ENCODE results near the gene MPG. TPM values are rescaled to one million over a fixed set of nuclear protein-coding genes. Genes with fewer than 3 reads are reported as not detected.

MPG gene
- total RNA-seq, 4 donors from 2014 or later, result 75.0 to 124 (median 83.0) TPM

GRCh38 chr16:104928-105327 lies 26.9 kb downstream of the MPG start:
- Histone ChIP-seq H3K4me1 (peaks cover 39 to 41% of the 10 kb centered on the region in 2 donors), H3K36me3 (peaks cover 0 to 18% of the 10 kb centered on the region in 2 donors), H3K9me3 (no peaks in the 10 kb centered on the region), H3K27ac (peak overlapping the region; percentile 45 to 88 (median 79)), H3K27me3 (no peaks in the 10 kb centered on the region), H3K4me3 (no peak overlapping the region)
- ATAC-seq (no peak), DNase-seq (no peak)
- no peak for TF ChIP-seq CTCF (IDR thresholded peaks at IDR 0.05 in 4 of 5, conservative IDR thresholded peaks at IDR 0.05 in 1 of 5)
- TF ChIP-seq POLR2A (IDR thresholded peaks at IDR 0.05), result no peak
- in situ Hi-C loops (cut with MboI; ENCODE audit: low sequenced_read_pairs in 4 of 4), result loop anchor here in 2 of 4 donors (5.0 kb wide), 1 partner anchor 77 kb away; the partner anchor contains the start of gene HBQ1 (in 2 of the 2)
- intact Hi-C loops (cut with DNase I; ENCODE audit: low total_unique reads), result loop anchor here (5.0 kb wide), 1 partner anchor 247 kb away; the partner anchor contains the start of gene AXIN1

- ATAC-seq (no peak), DNase-seq (no peak)
- in situ Hi-C loops (cut with MboI; ENCODE audit: low sequenced_read_pairs in 4 of 4), result loop anchor here in 2 of 4 donors (5.0 kb wide), 1 partner anchor 77 kb away; the partner anchor contains the start of gene HBQ1 (in 2 of the 2)
- no peak overlapping the region for H3K27ac ChIP-seq
- no peak overlapping the region for H3K4me3 ChIP-seq
- H3K27me3 ChIP-seq, result no peaks in the 10 kb centered on the region
- peaks cover 39 to 41% of the 10 kb centered on the region in 2 donors for H3K4me1 ChIP-seq
- TF ChIP-seq CTCF (IDR thresholded peaks at IDR 0.05 in 4 of 5, conservative IDR thresholded peaks at IDR 0.05 in 1 of 5) (no peak), POLR2A (IDR thresholded peaks at IDR 0.05) (no peak)
- intact Hi-C loops (cut with DNase I; ENCODE audit: low total_unique reads), result loop anchor here (5.0 kb wide), 1 partner anchor 247 kb away; the partner anchor contains the start of gene AXIN1
- H3K36me3 ChIP-seq, result peaks cover 0 to 24% of the 10 kb centered on the region in 2 donors
- H3K9me3 ChIP-seq, result no peaks in the 10 kb centered on the region
Measured at GRCh38 chr16:105521-105920, 27.5 kb downstream of the MPG start.

GRCh38 chr16:106623-107324 lies 28.7 kb downstream of the MPG start:
- Histone ChIP-seq H3K4me1 (peaks cover 30 to 32% of the 10 kb centered on the region in 2 donors), H3K27ac (no peak overlapping the region), H3K9me3 (no peaks in the 10 kb centered on the region), H3K27me3 (no peaks in the 10 kb centered on the region), H3K36me3 (peaks cover 0 to 31% of the 10 kb centered on the region in 2 donors), H3K4me3 (no peak overlapping the region)
- in situ Hi-C loops (cut with MboI; ENCODE audit: low sequenced_read_pairs in 4 of 4), result loop anchor here in 2 of 4 donors (5.0 kb wide), 1 partner anchor 76 kb away; the partner anchor contains the start of gene HBQ1 (in 2 of the 2)
- DNase-seq (peak; percentile 49), ATAC-seq (peak in 1 of 2 donors; percentile 11)
- intact Hi-C loops (cut with DNase I; ENCODE audit: low total_unique reads), result loop anchor here (2.0 to 5.0 kb wide), 2 partner anchors 74 to 246 kb away; partner anchors contain the start of genes AXIN1 and HBQ1
- TF ChIP-seq POLR2A (IDR thresholded peaks at IDR 0.05) (no peak), CTCF (IDR thresholded peaks at IDR 0.05 in 4 of 5, conservative IDR thresholded peaks at IDR 0.05 in 1 of 5) (peak; percentile 70 to 88 (median 81))

- in situ Hi-C loops (cut with MboI; ENCODE audit: low sequenced_read_pairs in 4 of 4) (no loop called here), intact Hi-C loops (cut with DNase I; ENCODE audit: low total_unique reads) (no loop called here)
- Histone ChIP-seq H3K4me3 (no peak overlapping the region), H3K9me3 (no peaks in the 10 kb centered on the region), H3K4me1 (peaks cover 0 to 3% of the 10 kb centered on the region in 2 donors), H3K27ac (no peak overlapping the region), H3K36me3 (peaks cover 0 to 55% of the 10 kb centered on the region in 2 donors), H3K27me3 (no peaks in the 10 kb centered on the region)
- TF ChIP-seq CTCF (IDR thresholded peaks at IDR 0.05 in 4 of 5, conservative IDR thresholded peaks at IDR 0.05 in 1 of 5) (no peak), POLR2A (IDR thresholded peaks at IDR 0.05) (no peak)
- no peak for ATAC-seq
- DNase-seq, result no peak
Measured at GRCh38 chr16:112153-112840, 34.3 kb downstream of the MPG start.
